T1000 (cell line): Measurements from ENCODE around the gene CSNK2B.

Experiments
- DNase-seq: peaks from one replicate; lab custom pipeline; 2025; ENCODE audit warnings: mixed read lengths; lab: John Stamatoyannopoulos, UW

The CSNK2B gene

GRCh38 chr6:31636698-31637596, 28.9 kb upstream of the CSNK2B start:
- DNase-seq = no peak

DNA sequence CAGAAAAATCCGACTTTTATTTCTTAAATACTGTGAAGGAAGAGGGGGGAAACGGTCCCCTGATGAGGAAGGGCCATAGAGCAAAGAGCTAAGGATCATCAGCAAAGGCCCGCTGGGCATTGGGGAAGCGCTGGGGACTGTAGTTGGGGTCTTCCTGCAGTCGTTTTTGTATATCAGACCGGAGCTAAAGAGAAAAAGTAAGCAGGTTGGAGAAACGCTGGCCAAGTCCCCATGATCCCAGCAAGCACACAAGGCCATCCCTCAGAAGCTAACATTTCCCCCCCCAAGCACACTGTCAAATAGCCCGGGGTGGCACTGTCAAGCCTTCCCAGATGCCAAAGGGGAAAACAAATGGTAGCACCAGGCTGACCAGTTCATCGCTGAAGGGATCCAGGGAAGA, 26.8 kb upstream of the CSNK2B start:
- DNase-seq = no peak

DNA sequence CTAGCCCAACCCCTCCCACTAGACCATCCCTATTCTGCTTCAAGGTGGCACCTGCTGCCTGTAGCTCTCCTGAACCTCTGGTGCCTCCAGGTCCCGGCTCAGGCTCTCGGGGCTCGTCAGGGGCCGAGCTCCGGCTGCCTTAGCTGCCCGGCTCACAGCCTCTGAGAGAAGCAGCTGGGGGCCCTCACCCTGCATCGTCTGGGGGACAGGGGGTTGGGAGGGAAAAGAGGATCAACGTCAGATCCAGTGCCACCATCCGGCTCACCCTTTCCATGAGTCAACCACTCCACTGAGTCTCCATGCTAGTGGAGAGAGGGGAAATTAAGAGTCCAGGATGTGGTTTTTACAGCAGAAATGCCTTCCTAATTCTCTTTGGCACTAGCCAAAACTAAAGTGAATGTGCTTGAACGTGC, 26.4 kb upstream of the CSNK2B start:
- DNase-seq = no peak

- DNase-seq = no peak
Observed at GRCh38 chr6:31640612-31641011, 25.3 kb upstream of the CSNK2B start.

GRCh38 chr6:31641370-31641769, 24.5 kb upstream of the CSNK2B start:
- no peak for DNase-seq

GRCh38 chr6:31642798-31643570, 22.9 kb upstream of the CSNK2B start:
- DNase-seq = no peak

DNA sequence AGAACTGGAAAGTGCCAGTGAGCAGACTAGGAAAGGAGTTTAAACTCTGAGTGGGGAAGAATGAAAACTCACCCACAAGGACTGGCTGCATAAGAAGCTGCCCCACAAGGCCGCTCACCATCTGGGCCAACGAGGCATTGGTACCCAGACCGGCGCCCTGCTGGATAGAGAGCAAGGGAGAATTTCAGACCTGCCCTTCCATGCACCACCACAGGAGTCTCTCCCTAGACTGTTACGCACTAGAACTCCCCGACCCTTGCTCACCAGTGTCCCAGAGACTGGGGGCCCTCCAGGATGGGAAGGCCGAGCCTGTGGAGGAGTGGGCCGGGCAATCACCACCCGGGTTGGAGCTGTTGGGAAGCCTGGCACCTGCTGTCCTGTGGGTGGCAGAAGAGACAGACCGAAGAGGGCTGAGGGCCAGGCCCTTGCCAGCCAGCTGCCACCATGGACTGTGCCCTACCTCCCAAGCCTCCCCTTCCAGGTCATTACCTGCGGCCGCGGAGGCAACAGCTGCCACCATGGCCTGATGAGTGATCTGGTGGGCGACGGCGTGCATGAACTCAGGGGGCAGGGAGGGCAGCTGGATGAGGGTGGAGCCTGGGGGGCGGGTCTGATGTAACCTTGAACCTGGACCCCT, 21.9 kb upstream of the CSNK2B start:
- DNase-seq = no peak

GRCh38 chr6:31645325-31645724, 20.6 kb upstream of the CSNK2B start:
- no peak for DNase-seq

- peak; percentile 80 for DNase-seq
Observed at GRCh38 chr6:31651602-31652191, 14.2 kb upstream of the CSNK2B start.

DNA sequence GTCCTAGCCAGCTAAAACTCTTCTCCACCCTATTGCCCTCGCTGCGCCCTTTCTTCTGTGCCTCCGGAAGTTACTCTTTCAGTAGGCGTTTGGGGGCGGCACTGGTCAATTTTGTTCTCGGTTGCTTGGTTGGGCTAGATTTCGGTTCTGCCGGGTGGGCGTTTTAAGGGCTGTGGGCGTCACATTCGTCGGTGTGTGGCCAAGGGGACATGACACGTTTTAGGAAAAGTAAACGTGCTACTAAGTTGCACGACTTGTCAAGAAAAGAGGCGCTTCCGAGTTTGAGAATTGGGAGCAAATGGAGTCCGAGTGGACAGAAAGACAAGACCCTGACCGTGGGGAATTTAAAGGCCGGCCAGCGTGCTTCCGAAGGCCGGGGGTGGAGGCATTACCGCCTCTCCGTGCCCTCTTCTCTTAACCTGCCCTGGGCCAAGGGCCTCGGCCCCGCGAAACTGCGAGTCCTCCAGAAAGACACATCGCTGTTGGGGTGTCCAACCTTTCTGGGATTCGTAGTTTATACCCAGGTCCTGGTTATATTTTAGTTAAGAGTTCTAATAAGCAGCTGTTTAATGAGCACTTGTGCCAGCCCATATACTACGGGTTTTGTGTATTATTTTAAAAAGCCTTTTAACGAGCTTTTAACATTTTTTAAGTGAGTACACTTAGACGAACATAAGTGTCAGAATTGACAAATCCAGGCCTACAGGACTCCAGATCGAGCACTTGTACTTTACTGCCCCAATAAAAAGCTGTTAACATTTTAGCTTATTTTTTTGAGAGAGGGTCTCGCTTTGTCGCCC, 12.8 kb upstream of the CSNK2B start:
- no peak for DNase-seq

- DNase-seq = no peak
Observed at GRCh38 chr6:31654574-31655348, 11.1 kb upstream of the CSNK2B start.

DNA sequence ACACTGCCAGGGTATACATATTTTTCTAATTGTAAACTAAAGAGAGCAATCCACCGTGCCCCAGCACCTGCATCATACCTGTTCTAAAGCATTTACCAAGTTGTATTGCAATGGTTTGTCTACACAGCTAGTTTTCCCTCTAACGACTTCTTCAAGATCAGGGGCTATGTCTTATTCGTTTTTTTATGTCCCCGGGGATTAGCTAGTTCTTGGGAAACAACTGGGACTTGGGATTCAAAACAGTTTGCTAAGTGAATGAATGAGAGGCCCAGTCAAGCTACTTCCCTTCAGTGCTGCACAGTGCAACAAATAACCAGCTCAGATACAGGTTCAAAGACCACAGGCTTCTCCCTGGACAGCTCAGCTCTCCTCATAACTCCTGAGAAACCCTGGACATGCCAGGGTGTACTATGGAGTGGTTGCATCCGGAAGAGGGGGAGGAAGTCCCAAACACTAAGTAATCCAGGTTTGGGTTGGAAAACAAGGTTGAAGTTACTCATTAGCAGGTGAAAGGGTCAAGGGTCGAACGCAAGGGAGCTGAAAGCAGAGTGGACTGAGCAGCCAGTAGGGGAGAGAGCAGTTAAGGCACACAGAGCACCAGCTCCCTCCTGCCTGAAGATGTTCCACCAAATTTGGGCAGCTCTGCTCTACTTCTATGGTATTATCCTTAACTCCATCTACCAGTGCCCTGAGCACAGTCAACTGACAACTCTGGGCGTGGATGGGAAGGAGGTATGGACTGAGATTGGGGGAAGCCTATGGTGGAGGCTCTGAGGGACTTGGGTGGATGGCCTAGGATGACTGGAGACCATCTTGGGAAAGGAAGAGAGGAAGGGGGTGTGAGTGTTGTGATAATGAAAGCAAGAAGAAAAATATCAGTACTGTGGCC, 10.3 kb upstream of the CSNK2B start, which contains the start of gene APOM:
APOM (plus strand) TSS at position 546 of the 889 bp plus-strand sequence; CDS start at position 619, 73 bp downstream.
- no peak for DNase-seq

- no peak for DNase-seq
Observed at GRCh38 chr6:31657406-31658157, 8.3 kb upstream of the CSNK2B start.

- DNase-seq = no peak
Observed at GRCh38 chr6:31658158-31658688, 7.7 kb upstream of the CSNK2B start.

- DNase-seq = no peak
Observed at GRCh38 chr6:31658983-31659648, 6.8 kb upstream of the CSNK2B start.

DNA sequence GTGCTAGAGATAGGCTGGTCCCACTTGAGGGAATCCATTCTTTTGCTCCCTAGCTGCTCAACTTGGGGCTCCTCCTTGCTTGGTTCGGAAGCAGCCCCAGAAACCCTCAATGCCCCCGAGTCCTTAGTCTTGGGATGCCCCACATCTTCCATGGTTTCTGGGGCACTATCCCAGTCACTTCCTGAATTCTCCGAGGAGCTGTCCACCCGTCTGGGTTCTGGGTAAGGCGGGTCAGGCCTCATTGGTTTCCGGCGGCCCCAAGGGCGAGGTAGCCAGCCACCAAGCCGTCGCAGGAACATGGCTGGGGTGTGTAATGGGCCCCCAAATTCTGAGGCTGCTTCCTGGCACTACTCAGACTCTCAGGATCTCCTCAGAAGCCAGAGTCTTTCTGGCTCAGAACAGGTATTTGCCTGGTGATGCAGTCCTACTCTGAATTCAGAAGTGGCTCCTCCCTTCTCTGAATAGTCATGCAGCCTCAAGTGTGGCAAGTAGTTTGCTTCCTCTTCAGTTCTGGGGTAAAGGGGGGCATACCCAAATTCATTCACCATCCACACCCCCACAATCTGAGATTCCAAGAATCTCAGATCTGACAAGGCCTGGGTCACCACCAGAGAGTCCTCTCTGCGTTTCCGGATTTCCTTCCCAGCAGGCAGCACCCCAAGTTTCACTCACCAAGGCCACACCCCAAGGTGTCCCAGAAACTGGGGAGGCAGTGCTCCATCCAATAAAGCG, 6.1 kb upstream of the CSNK2B start:
- DNase-seq = no peak
